T follicular helper cell (primary cell): ENCODE data around the gene SVIL.
"Not testable (repeated sequence)": the region's sequence is repeated elsewhere in the genome, so short reads cannot be mapped to it uniquely, and the experiment has no call there.

Source experiments
- DNase-seq: peaks from one replicate; pipeline ENCODE4 v3.0.0-alpha.2; 2020; ENCODE audit warnings: low read depth

SVIL gene

DNA sequence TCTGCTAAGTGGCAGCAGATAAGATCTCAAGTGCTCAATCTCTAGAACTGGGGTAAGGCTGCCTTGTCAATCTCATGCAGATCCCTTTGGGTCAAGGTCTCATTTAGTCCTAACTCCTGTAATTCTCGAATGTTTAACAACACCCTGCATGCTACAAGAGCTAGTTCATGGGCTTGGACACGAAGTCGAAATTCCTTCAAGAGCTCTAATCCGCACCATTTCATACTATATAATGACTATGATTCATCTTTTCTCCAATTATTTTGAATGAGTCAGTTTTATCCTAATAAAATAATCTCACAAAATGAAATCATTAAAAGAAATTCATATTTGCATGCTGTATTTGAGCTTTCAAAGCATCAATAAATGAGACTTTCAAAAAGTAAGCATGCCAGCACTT, 119.7 kb downstream of the SVIL start:
- DNase-seq: not testable (repeated sequence)

DNA sequence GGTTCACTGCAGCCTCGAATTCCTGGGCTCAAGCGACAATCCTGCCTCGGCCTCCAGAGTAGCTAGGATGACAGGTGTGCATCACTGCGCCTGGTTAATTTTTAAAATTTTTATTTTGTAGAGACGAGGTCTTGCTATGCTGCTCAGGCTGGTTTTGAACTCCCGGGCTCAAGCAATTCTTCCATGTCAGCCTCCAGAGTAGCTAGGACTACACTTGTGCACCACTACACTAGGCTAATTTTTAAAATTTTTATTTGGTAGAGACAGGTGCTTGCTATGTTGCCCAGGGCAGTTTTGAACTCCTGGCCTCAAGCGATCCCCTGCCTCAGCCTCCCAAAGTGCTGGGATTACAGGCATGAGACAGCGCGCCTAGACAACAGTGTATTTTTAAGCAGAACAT, 120.5 kb downstream of the SVIL start:
- no peak for DNase-seq

DNA sequence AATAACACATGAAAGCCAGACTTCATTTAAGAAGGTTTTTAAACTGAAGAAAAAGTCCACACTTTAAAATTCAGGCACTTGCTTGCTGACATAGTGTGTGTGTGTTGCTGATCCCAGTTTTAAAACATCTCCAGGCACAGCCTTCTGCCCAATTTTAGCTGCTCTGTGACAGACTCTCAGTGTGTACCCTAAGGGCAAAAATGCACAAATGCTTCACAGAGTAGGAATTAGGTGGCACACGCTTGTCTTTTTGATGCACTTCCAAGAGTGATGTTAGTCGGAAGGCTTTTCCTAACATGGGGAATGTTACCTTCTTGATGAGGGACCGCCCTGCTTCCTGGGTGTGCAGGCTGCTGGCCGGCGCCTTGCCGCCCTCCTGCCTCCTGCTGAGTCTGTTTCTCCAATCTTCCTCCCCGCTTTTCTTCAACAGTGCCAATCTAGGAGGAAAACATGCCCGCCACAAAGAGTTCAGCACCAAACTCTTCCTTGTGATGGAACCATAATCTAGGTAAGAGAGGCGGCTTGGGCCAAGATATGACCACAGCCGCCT, 122.3 kb downstream of the SVIL start:
- DNase-seq: no peak

DNA sequence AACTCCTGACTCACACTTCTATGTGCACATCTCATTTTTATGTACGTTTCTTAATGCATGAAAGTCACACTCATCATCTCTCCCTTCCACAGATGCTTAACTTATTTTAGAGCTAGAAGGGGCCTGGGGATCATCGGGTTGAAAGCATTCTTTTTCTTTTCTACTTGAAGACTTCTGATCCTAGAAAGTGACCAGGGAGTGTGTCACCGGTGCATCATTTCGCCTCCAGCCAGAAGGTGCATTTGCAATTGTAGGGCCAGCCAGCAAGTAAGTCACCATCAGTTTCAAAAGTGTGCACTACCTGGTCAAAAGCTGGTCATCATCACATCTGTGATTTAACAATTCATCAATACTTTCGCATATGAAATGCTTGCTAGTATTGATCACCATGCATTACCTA, 123.0 kb downstream of the SVIL start:
- DNase-seq: not testable (repeated sequence)

DNA sequence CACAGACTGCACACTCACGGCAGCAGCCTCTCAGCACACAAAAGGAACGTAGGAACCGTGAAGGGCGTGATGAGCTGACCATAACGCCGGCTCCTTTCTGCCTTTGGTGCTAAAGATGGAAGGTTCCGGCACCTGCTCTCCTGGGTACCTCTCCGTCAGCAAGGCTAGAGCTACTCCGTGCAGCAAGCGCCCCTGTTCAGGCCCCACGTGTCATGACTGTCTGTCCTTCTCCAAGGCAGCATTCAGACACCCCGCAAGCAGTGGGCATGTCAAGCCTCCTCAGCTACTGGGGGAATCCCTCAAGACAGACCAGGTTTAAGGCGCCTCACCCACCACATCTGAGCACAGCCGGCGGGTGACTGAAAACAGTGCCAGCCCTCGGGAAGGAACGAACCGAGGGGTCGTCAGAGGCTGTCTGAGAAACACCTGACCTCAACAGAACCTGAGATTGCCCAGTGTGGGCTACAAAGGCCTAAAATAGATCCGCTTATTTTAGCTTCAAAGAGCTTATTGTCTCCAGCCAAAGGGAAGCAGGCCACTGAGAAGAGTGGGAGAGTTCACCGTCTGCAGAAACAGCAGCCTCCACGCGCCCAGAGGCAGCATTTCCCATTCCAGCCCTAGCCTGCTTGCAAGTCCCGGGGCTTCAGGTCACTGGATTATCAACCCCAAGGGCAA, 124.2 kb downstream of the SVIL start:
- not testable (repeated sequence) for DNase-seq

DNA sequence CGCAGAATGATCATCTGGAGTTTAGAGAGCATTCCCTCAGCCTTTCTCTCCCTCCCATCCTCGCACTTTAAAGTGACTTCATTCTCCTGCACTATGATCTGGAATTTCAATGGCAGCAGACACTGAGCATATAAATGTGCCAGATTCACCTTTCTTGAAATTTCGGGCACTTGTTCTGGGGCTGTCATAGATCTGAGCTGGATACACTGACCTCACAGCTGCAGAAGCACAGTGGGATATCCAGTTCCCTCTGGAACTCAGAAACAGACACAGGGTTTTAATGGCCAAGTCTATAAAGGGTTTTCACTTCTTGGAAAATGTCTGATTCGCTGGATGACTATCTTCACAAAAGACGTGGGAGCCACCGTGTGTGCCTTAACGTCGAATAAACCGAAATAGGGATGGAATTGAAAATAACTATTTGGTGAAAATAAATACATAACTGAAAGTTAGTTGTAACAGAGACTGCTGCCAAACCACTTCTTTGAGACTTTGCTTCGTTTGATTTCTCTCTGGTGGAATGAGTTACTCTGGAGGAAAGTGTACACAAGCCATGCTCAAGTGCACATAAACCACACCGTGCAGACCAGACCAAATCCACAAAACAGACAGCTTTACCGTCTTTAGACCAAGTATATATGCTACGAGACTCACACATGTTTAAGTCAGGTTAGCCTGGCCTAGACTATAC, 126.1 kb downstream of the SVIL start:
- no peak for DNase-seq

DNA sequence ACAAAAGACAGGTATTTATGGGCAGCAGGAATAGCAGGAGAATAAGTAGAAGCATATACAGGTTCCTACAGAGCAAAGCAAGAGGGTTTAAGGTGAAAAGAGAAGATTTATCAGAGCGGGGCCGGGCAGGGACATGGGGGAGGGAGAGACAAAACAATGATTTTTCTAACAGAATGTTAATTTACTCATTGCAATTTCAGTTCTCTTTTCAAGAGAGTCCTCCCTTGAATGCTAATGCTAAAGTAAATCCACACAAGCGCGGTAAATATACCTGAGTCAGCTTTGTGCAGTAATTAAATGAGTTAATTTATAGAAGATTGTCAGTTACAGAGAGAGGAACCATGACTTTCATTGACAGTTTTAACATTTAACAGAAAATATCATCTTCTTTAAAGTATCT, 127.0 kb downstream of the SVIL start:
- not testable (repeated sequence) for DNase-seq

DNA sequence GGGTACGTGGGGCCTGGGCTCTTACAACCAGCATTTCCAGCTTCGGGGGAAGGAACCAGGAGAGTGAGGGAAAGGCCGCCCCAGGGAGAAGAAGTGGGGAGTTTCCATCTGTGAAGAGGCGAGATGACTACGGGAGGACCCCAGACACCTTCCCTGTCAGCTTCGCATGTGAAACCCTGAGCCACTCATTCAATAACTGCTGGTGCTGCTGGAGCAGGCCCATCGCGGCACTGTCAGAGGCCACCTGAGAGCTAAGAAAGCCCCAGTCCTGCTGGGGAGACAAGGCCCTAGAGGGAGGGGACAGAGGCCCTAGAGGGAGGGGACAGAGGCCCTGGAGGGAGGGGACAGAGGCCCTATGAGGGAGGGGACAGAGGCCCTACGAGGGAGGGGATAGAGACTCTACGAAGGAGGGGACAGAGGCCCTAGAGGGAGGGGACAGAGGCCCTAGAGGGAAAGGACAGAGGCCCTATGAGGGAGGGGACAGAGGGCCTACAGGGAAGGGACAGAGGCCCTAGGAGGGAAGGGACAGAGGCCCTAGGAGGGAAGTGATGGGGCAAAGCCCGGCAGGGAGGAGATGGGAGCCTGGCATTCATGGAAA, 128.3 kb downstream of the SVIL start:
- not testable (repeated sequence) for DNase-seq

DNA sequence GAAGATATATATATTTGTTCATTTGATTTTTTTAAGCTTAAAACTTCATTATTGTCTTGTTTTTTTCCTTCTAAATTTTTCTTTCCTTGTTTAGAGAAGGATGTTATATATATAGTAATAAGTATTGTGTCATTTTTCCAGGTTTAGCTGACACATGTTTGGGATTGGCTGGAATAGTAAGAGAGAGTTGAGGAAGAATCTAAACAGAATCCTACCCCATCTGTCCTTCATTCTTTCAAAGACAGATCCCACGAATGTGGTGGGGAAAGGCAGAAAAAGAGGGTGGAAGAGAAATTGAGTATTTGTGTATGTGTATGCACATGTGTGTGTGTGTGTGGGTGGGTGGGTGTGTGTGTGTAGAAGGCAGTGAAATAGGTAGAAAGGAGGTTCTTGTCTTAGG, 132.4 kb downstream of the SVIL start:
- DNase-seq: no peak

DNA sequence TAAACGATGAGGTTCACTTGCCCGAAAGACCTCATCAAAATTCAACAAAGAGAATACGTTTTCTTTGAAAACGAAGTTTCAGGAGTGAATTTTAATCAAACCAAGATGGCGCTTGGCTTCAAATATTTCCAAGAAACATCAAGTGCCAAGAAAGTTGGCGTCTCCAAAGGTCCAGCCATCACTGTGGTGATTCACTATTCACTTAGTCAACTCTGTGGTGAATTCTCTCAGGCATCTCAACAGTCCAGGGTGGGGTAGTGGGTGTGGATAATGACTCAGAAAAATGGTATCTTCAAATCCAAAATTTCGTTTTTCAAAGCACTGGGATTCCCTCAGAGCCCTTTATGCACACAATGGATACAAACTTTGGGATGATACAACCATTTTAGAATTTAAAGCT, 133.1 kb downstream of the SVIL start:
- no peak for DNase-seq

DNA sequence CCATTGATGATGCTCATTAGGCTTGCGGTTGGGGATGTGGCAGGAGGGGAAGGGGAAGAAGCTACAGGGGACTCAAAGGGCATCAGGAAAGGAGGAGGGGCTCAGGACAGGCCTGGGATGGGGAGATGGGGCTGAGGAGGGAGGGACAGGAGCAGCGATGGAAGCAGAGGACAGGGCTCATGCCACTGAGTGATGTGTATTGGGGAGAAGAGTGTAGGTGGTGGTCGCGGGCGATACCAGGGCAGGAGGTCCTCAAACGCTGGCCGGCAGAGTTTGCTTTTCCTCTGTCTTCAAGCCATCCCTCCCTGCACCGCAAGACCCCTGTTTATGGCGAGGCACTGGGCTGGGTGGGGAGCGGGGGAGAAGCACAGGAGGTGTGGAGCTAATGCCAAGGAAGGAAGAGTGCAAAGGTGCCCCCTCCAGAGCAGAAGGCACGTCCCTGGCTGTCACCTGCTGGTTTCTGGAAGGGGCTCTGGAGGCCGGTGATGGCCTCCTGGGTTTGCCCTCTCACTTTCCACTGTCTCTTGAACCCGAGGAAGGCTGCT, 134.7 kb downstream of the SVIL start:
- DNase-seq: no peak

DNA sequence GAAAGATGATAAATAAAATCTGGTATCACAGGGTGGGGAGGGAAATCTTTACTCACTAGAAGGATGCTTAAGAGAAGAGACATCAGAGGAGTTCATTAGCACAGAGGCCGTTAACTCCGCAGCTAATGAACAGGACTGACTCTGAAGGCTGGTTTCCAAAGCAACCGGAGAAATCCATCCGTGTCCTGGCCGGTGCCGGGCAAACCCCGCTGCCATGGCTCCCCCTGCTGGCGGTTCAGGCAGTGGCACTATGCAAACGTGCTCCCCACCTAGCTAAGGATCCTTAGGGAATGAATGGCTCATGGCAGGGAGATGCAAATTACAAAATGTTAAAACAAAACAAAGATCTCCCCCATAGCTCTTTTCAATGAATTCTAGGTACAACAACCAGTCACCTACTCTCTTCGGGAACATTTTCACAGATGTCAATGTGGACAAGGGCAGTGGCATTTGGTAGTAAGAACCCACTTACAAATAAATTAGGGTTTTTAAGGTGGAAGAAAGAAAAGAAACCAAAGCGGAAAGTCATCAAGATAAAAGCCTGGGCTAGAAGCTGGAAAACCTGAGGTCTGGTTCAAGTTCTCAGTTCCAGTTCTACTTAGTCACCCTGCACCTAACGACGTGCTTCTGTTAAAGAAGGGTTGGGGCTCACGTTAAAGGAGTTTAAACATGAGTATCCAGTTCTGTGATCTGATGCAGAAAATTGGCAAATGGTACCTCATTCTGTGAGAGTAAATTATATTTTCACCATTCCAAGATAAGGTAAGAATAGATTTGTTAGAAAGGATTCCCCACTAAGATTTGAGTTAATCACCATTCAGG, 138.2 kb downstream of the SVIL start:
- peak; percentile 34 for DNase-seq

DNA sequence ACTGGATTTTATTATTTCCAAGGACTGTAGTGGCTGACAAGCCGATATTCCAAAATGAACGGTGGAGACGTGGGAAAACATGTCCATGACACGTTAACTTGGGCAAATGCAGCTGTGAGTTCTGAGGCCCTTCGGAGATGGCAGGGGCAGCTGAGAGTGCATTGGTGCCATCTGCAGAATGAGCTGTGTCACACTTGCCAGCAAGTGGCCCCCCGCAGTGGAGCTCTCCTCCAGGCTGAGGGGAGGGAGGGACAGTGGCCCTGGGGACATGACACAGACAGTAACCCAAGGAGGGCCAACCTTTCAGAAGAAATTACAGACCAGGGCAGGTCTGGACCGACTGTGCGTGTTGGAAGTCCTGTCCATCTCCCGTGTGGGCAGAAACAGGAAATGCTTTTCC, 139.4 kb downstream of the SVIL start:
- DNase-seq: no peak

DNA sequence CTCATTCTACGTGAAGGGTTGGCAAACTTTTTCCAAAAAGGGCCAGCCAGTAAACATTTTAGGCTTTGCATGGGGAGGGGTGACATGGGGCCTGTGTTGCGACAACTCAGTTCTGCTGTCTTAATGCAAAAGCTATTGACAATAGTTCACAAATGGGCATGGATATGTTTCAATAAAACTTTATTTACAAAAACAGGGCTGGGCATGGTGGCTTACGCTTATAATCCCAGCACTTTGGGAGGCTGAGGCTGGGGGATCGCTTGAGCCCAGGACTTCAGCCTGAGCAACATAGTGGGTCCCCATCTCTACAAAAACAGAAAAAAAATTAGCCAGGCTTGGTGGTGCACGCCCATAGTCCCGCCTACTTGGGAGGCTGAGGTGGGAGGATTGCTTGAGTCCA, 141.1 kb downstream of the SVIL start:
- DNase-seq: no peak

DNA sequence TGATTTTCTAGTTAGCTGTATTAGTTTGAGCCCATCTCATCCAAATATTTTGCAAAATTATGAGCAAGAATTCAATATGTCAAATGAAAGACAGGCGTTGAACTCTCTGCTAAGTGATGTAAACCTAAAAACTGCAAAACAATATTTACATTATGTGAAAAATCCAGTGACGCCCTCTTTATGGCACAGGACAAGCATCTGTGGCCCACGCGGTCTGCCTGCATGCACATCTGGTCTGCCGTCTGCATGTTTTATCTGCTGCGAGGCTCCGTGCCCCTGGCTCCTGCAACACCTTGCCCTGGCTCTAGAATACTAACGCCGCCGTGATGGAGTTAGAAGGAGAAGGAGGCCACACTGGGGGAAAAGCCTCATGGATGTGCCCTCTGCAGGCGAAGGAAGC, 142.0 kb downstream of the SVIL start:
- DNase-seq: no peak

DNA sequence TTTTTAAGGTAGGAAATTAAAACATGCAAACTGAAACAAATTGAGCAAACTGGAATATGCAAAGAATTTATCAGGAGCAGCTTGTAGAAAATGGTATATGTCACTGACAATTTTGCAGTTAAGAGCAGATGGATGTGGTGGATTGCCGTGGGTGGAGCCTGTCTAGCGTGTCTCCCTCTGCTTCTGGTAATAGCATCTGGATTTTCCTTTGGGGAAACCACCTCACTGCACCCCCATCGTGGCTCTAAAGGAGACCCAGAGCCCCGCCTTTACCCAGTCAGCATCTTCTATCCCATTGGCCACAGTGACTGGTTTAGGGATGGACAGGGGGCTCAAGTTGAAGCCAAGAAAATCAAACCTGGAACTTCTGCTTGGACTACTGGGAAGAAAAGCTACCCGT, 142.9 kb downstream of the SVIL start:
- DNase-seq: no peak

DNA sequence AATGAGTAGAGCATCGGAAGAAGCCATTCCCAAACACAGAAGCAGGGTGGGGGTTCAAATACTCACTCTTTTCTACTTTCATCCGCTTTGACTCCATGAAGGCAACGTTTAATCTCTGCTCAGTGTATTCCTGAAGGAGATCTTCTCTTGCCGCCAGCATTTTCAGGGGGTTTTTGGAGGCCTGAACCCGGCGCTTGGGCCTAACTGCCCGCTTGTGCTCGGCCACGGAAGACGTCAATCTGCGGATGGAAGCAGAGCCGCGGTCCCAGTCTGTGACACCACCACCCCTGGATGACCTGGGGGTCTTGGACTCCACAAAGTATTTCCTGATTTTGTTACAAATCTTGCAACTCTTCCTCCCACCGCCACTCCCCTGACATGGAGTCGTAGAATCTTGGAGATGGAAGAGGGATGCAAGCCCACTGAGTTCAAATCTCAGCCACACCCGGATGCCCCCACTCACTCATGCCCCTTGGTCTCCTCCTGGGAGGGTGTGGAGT, 143.9 kb downstream of the SVIL start:
- not testable (repeated sequence) for DNase-seq

DNA sequence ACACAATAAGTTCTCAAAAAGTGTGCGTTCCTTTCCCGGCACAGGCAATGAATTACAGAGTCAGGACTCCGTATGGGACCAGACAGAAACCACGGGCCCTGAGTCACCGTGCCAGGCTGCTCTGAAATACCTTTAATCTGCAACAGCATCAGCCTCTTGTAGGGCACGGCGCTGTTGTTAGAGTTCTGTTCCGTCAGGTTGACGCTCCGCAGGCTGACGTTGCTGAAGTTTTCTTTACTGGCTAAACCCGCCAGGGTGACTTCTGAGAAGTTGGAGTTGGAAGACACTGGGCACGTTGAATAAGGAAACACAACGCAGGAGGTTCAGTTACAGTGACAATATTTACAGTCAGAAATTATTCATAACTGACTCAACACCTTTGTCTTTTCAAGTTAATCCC, 146.3 kb downstream of the SVIL start:
- not testable (repeated sequence) for DNase-seq

DNA sequence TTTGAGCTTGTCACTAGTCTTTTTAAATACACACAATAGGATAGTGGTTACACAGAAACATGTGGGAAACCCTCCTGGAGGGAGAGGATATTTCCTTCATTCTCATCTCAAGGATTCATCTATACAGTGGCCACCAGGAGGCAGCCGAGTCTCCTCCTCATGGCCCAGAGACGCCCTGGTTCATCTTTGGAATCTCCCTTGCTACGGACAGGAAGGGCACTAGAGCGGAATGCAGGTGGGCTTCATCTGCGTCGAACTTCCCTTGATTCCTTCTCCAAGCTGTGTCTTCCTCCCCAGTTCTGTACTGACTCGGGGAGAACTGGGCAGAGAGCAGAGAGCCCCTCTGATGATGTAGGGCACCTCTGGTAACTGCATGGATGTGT, 146.9 kb downstream of the SVIL start:
- DNase-seq: not testable (repeated sequence)

DNA sequence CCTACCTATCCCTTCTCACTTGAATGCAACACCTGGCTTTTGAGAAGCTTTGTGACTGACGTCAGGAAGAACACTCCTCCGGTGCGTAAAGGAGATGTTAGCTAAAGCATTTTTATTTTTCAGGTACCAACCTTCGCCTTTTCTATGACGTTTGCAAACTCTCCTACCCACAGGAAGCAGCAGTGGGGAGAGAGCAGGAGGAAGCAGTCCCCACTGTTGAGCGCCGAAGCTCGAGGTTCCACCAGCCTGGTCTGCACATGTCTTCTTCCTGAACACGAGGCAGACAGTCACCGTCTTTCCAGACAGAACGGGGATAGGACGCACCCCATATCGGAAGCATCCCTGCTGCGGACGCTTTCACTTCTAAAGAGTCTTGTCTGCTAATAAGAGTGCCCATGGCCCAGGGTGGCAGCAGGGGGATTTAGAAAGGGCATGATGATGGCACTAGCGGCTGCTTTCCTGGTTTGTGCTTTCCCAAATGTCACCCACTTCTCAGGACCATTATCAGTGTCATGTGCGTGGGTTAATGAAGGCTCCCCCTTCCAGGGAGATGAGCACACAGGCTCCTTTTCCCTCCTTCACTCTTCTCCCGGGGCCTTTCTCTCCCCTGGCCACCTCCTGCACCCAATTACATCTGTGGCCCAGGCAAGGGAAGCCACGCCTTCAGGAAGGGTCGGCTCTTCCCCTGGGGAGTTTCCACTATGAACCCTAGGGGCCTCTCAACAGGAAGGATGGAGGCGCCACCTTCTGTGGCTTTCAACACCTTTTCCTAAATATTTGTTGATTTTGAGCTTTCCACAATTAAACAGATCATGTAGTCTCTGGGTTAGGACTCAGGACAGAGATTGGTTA, 147.5 kb downstream of the SVIL start:
- not testable (repeated sequence) for DNase-seq

DNA sequence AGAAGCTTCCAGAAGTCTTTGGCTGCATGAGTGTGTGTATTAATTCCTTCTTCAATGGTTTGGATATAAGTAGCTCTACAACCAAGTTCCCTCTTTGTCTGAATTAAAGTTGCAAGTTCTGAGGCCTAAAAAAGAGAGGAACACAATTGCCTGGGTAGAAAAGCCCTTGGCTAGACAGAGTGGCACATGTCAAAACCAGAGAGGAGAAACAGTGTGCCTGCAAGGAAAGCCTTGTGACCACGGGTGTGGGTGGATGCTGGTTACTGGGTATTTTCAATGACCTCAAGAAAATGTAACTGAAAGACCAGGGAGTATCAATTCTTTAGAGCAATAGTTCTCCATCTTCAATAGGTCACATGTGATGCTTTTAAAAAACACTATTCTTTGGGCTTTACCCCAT, 148.3 kb downstream of the SVIL start:
- no peak for DNase-seq
